RCC 7860 (cell line): ENCODE results near the gene BMPER.
"Not testable (repeated sequence)": the region's sequence is repeated elsewhere in the genome, so short reads cannot be mapped to it uniquely, and the experiment has no call there.

ENCODE experiments used
- DNase-seq: peaks from one replicate; pipeline ENCODE4 v3.0.0-alpha.2; 2015; ENCODE audit warnings: low spot score
- FAIRE-seq: peaks from 2 replicates; lab custom pipeline; 2012; peaks lifted over from hg19 to GRCh38; lab: Jason Lieb, UNC

The BMPER gene

DNA sequence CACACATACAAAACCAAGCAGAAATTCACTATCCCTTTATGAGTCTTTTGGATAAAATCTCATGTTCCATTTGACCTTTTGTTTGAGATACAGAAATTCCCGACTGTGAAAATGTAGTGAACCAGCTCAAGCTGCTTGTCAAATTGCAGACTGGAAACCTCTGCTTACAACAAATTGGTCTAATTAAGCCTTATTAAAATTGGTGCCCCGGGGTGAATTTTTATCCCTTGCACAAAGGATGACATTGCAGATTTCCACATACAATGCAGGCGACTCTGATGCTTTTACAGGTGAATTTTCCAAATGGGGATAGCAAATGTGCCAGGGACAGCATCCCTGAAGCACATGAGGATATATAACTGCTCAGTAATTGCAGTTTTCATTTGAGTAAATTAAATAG lies 257.3 kb downstream of the BMPER start:
- FAIRE-seq (no peak), DNase-seq (no peak)

DNA sequence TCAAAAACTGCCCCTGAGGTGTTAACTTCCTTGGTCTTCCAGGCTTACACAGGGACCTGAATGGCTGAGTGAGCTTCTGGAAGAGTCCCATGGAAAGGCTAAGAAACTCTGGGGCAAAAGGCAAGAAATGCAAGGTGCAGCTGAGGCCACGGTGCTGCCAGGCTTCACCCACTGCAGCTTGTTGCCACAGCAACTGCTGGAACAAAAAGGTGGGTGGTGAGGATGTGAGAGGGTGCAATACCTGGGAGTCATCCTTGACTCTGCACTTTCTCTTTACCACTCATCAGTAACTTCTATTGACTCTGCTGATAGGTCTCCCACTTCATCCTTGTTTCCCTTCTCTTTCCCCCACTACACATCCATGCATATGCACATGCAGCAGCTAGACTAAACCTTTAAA lies 258.6 kb downstream of the BMPER start:
- no peak for FAIRE-seq
- DNase-seq, result no peak

DNA sequence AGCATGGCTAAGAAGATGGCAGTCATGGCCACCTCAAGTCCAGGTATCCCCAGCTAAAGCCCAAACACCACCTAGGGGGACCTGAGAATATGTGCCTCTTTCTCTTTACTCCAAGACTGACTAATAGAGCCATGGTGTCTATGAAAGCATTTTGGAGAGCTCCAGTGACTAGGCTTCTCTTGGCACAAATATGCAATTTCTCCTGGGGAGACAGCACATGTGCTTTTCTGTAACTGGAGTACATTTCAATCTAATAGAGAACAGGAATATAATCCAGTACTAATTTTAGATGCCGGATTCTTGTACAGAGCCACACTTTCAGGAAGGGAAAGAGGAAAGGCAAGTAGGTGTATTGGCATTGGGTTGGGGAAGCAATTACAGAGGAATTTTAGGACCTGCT lies 260.1 kb downstream of the BMPER start:
- FAIRE-seq (no peak), DNase-seq (no peak)

DNA sequence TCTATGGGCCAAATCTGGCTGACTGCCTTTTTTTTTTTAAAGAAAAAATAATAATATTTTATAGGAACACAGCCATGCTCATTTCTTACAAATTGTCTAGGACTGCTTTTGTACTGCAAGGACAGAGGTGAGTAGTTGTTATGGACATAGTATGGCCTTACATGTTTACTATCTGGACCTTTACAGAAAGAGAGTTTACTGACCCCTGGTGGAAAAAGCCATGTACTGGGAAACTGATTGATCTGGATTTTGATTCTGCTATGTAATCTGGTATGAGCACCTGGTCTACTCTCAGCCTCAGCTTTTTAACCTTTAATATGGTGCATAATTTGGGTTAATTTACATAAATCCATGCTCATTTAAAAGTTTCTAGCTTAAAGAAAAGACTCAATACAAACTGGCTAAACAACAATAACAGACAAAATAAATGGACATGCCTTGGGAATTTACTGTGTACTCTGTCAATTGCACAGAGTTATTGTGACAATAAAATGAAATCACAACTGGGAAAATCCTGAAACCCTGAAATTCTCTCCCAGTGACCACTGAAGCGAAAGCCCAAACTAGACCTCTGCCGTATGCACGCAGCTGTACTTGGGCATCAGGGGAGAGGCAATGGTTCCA lies 260.7 kb downstream of the BMPER start:
- FAIRE-seq (peak; percentile 57), DNase-seq (peak; percentile 47)

DNA sequence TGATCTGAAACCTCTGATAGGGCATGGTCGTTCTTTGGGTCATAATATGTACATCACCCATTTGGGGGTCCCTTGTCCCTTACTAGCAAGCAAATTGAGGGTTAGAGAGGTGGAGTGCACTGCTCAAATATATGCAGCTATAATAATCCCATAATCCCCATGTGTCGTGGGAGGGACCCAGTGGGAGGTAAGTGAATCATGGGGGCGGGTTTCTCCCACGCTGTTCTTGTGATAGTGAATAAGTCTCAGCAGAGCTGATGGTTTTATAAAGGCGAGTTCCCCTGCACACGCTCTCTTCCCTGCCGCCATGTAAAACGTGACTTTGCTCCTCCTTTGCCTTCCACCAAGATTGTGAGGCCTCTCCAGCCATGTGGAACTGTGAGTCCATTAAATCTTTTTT lies 262.7 kb downstream of the BMPER start:
- FAIRE-seq, result no peak
- no peak for DNase-seq

DNA sequence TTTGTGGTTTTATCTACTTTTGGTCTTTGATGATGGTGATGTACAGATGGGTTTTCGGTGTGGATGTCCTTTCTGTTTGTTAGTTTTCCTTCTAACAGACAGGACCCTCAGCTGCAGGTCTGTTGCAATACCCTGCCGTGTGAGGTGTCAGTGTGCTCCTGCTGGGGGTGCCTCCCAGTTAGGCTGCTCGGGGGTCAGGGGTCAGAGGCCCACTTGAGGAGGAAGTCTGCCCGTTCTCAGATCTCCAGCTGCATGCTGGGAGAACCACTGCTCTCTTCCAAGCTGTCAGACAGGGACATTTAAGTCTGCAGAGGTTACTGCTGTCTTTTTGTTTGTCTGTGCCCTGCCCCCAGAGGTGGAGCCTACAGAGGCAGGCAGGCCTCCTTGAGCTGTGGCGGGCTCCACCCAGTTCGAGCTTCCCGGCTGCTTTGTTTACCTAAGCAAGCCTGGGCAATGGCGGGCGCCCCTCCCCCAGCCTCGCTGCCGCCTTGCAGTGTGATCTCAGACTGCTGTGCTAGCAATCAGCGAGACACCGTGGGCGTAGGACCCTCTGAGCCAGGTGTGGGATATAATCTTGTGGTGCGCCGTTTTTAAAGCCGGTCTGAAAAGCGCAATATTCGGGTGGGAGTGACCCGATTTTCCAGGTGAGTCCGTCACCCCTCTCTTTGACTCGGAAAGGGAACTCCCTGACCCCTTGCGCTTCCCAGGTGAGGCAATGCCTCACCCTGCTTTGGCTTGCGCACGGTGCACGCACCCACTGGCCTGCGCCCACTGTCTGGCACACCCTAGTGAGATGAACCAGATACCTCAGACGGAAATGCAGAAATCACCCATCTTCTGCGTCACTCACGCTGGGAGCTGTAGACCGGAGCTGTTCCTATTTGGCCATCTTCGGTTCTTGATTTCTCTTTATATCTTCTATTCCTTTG lies 269.6 kb downstream of the BMPER start:
- DNase-seq, FAIRE-seq: not testable (repeated sequence)

DNA sequence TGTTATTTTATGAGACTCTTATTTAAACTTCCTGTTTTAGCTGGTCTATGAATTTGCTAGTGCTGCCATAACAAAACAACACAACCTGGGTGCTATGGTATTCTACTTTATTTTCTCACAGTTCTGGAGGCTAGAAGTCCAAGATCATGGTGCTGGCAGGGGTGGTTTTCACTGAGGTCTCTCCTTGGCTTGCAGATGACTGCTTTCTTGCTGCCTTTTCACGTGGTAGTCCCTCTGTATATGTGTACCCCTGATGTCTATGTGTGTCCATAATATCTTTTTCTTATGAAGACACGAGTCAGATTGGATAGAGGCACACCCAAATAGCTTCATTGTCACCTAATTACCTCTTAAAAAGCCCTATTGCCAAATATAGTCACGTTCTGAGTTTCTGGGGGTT lies 270.5 kb downstream of the BMPER start:
- FAIRE-seq, result no peak
- no peak for DNase-seq

DNA sequence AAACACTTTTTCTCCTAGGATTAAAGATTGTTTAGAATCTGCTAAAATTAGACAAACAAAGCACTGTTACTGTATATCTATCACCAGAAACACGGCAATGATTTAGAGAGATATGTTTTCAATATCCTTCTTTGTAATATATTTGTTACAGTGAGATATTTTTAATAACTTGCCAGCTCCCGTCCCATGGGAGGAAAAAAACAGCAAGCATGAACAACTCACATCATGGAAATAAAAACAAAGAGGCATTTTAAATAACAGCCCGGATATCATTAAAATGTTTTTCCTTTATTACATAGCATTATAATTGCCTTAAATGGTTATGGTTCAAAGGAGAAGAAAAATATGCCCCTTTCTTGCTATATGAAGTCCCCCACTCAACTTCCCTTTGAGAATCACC lies 272.1 kb downstream of the BMPER start:
- FAIRE-seq, result no peak
- no peak for DNase-seq

DNA sequence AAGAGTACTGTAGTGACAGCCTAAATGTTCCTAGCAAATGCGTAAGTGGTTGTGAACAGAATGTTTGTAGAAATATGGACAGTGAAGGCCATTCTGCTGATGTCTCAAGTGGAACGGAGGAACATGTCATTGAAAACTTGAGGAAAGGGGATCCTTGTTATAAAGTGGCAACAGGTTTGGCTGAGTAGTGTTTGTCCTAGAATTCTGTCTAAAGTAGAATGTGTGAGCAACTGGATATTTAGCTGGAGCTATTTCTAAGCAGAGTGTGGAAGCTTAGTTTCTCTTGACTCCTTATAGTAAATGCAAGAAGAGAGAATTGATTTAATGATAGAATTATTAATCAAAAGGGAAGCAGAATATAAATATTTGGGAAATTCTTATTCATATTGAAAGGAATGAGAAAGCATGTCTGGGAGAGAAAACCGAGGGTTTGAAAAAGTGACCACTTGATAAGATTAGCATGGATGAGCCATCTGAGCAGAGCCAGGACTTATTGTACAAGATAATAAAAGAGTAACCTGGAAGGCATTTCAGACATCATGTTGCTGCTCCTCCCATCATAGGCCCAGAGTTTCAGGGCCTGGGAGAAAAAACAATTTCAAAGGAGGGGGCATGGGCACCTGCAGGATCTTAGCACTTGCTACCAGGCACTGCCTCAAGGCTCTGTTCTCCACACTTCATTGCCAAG lies 276.1 kb downstream of the BMPER start:
- no peak for DNase-seq
- FAIRE-seq, result no peak

DNA sequence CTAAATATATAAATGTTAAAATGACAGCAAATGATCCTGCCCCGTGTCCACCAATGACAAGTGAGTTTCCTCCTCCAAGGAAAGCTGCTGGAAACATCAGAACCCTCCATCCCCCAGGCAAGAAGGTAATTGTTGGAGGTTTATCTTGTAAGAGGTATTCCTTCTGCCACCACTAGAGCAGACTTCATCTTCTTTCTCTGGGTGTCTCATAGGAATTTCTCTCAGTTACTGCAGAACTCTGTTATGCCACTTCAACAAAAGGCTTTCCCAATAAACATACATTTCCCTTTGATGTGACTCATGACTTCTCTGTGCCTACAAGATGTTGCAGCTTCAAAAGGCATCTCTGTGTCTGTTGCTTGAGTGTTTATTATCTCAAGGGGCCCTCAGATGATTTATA lies 279.1 kb downstream of the BMPER start:
- no peak for FAIRE-seq

DNA sequence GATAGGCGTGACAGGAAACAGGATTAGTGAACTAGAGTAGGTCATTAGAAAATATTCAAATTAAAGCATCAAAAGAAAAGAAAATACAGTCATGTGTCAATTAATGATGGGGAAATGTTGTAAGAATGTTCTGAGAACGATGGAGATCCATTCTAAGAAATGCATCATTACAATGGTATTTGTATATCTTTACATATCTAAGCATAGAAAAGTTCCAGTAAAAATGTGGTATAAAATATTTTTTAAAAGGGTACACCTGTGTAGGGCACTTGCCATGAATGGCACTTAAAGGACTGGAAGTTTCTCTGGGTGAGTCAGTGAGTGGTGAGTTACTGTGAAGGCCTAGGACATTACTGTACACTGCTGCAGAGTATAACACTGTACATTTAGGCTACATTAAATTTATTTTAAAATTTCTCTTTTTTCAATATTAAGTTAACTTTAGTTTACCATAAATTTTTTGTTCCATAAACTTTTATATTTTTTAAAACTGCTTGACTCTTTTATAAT lies 282.5 kb downstream of the BMPER start:
- DNase-seq (no peak), FAIRE-seq (no peak)

More for the DNA sequence above, 279.1 kb downstream of the BMPER start:
- DNase-seq, result no peak

DNA sequence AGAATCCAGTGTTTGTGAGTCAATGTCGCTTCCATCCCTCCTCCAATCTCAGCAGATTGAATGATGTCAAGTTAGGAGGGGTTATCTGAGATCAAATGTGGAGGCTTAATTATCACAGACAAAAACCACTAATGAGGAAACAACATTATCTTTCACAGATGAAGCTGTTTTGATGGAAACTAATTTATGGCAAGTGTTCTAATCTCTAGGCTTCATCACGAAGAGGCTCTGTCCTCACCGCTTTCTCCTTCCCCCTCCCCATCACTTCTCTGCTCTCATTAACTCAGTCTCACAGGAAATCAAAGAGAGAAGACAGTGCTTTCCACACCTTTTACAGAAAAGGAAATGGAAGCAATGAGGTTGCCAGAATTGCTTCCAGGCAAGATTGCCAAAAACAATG lies 283.7 kb downstream of the BMPER start:
- DNase-seq, result no peak
- no peak for FAIRE-seq

DNA sequence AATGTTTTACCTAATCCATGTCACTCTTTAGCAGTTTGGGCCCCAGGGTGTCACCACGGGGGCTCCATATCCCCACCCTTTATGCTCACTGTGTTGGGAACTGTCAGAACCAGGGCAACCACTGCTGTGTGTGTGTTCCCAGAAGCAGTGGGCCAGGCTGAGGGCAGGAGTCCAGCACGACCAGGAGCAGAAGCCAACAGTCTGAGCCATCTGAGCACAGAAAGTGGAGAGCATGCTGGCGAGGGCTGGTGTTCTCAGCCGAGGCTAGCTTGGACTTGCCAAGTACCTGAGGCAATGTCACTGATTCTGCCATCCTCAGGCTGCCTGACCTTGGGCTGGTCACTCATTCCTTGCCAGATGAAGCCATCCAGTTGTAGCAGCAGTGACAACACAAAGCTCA lies 285.0 kb downstream of the BMPER start:
- FAIRE-seq, result no peak
- no peak for DNase-seq

DNA sequence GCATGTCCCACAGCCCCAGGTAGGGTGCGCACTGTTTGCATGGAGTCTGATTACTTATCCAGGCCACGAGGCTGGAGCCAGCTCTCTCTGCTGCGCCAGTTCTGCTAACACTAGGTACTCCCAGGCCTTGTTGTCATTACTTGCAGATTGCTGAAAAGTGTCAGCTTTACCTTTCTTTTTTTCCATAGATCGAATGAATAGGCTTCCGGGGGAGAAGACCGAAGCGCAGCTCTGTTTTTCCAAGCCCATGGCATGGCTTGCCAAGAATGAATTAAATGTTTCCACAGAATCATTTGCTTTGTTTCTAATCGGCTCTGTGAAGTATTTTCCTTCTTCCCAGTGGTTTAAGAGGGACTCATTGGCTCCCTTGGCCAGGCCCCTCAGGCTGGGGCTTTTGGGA lies 285.8 kb downstream of the BMPER start:
- DNase-seq, result no peak
- FAIRE-seq, result no peak

DNA sequence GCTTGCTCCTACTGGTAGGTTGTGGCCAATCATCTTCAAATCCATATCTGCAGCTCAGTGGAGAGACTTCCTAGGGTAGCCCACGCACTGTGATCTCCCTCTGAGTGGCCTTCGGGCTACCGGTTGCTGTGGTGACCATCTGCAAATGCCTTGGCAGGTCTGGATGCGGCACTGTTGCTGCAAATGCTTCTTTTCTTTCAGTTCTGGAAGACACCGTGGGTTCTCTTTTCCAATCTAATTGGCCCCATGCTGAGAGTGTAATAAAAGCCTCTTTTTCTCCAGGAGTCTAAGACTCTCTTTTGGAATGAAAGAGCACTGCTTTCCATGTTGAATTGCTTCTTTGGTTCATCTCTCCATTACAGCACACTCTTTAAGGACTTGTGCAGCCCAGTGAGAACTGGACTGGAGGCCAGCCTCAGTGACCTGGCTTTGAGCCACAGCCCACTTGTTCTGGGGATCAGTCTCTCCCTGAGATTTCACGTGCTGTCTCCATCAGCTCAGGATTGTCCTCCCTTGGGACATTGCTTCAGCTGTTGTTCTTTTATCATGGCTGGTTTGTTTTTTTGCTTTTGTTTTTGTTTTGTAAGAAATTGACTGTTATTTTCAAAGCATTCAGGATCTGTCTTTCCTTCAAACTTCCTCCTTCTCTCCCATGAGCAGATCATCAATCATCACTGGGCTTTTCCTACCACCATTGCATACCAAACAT lies 286.6 kb downstream of the BMPER start:
- no peak for FAIRE-seq
- DNase-seq, result no peak

DNA sequence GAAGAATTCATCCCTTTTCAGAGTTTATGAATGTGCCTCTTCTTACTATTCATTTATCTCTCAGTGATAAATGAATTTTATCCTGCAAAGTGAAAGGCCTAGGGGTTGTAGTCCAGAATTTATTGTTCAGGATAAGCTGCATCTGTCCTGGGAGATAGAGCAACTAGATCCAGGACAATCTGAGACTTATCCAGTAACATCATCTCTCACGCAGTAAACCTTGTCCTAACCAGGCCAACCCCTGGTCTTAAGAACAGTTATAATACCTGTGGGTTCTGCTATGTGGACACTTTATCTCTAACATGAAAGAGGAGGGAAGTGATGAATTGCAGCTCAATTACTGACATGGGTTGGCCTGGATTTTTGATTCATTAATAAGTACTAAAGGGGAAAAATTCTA lies 287.6 kb downstream of the BMPER start:
- DNase-seq (no peak), FAIRE-seq (no peak)

DNA sequence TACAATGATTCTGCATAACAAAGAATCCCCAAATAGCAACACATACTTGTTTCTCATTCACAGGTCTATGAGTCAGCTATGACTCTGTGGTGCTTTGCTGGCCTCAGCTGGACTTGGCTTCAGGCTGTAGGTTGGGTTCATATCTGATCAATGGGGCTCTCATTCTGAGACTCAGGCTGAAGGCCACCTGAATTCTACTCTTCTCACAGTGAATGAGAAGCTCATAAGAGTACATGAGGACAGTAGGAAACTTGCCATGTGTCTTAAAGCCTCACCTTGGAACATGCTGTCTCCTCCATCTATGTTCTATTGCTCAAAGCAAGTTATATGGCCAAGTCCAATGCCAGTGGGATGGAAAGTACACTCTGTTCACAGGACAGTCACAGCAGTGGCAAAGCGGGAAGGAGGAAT lies 292.9 kb downstream of the BMPER start:
- DNase-seq (no peak), FAIRE-seq (no peak)
